MM.1S (cell line): ENCODE data around the gene PRKRIP1.

Experiments
- DNase-seq: peaks from one replicate; pipeline ENCODE4 v3.0.0-alpha.2; 2015
- H2AFZ ChIP-seq: fragments of 300-600 bp; sonication (generic); 2 replicates; pipeline ENCODE4 v1.6.0; 2016; ENCODE audit warnings: antibody characterized with exemption, low read length
- H3F3A ChIP-seq: fragments of 300-600 bp; sonication (generic); 2 replicates; pipeline ENCODE4 v1.6.1; 2016; ENCODE audit warnings: mild to moderate bottlenecking, antibody characterized with exemption, low read length, moderate library complexity, mixed read lengths; ENCODE audit not compliant: insufficient read depth
- H3K27ac ChIP-seq: fragments of 300-600 bp; sonication (generic); 2 replicates; pipeline ENCODE4 v1.5.1; 2016; ENCODE audit warnings: mild to moderate bottlenecking, low read length
- H3K27me3 ChIP-seq: fragments of 300-600 bp; sonication (generic); replicated peaks from 2 replicates; pipeline ENCODE4 v1.6.0; 2016; ENCODE audit warnings: low read length; ENCODE audit not compliant: insufficient read depth
- H3K36me3 ChIP-seq: fragments of 300-600 bp; sonication (generic); replicated peaks from 2 replicates; pipeline ENCODE4 v1.6.1; 2016; ENCODE audit warnings: mild to moderate bottlenecking, low read length, mixed read lengths; ENCODE audit not compliant: insufficient read depth
- H3K4me1 ChIP-seq: fragments of 300-600 bp; sonication (generic); 2 replicates; pipeline ENCODE4 v1.6.1; 2016; ENCODE audit warnings: low read length, mixed read lengths
- H3K4me2 ChIP-seq: fragments of 300-600 bp; sonication (generic); 2 replicates; pipeline ENCODE4 v1.6.0; 2016; ENCODE audit warnings: low read depth, low read length
- H3K4me3 ChIP-seq: fragments of 300-600 bp; sonication (generic); 2 replicates; pipeline ENCODE4 v1.5.1; 2016; ENCODE audit warnings: low read length, mixed read lengths
- H3K79me2 ChIP-seq: fragments of 300-600 bp; sonication (generic); 2 replicates; pipeline ENCODE4 v1.6.1; 2016; ENCODE audit warnings: mixed run types, low read length, mixed read lengths
- H3K9ac ChIP-seq: fragments of 300-600 bp; sonication (generic); 2 replicates; pipeline ENCODE4 v1.6.1; 2016; ENCODE audit warnings: low read length, mixed read lengths
- H3K9me2 ChIP-seq: fragments of 300-600 bp; sonication (generic); replicated peaks from 2 replicates; pipeline ENCODE4 v1.6.1; 2016; ENCODE audit warnings: mild to moderate bottlenecking, low read length, mixed read lengths; ENCODE audit not compliant: insufficient read depth
- H3K9me3 ChIP-seq: fragments of 300-600 bp; sonication (generic); replicated peaks from 2 replicates; pipeline ENCODE4 v1.6.1; 2016; ENCODE audit warnings: mild to moderate bottlenecking, low read length, mixed read lengths; ENCODE audit not compliant: insufficient read depth
- H4K20me1 ChIP-seq: fragments of 300-600 bp; sonication (generic); 2 replicates; pipeline ENCODE4 v1.6.1; 2016; ENCODE audit warnings: mild to moderate bottlenecking, low read length, moderate library complexity, mixed read lengths; ENCODE audit not compliant: insufficient read depth
- EZH2 ChIP-seq: fragments of 300-600 bp; sonication (generic); optimal IDR thresholded peaks from 2 replicates; pipeline ENCODE3; 2017; ENCODE audit warnings: low read depth, mild to moderate bottlenecking, antibody characterized with exemption, low read length, mixed read lengths
- EZH2phosphoT487 ChIP-seq: fragments of 300-600 bp; sonication (generic); IDR thresholded peaks from 2 replicates; pipeline ENCODE4 v1.6.1; 2018; ENCODE audit warnings: antibody characterized with exemption, low read length
- TF ChIP-seq, protein P1 (sequence below): fragments of 300-600 bp; sonication (generic); IDR thresholded peaks from 2 replicates; pipeline ENCODE4 v1.5.1; 2016; ENCODE audit warnings: antibody characterized with exemption, low read length, mixed read lengths

PRKRIP1 gene

DNA sequence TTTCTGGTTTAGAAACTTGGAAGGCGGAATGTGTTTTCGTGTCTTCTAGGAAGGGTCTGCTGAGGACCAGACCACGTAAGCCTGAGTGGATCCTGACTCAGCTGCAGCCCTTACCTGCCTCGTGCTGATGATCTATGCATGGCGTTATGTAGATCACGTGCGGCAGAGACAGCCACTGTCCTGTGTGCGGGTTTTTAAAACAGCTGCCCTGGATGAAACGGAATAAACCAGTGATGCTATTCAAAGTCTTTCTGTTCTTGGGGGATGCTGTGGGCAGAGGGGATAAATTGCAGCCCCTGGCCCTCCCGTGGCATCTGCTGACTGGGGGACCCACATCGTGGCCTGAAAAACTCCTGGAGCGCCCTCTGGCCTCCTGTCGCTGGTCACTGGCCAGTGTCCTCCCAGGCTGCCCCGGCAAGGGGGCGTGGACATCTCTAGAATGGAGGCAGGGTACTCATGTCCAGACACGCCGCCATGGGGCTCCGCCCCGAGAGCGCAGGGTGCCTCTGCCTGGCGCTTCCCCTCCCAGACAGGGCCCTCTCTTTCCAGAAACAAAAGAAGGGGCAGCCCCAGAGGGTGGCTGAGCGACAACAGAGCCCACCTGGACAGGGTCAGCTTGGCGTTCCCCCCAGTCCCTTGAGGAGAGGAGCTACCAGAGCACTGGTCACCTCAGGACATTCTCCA lies 55.4 kb downstream of the PRKRIP1 start:
- Histone ChIP-seq H3K36me3 (no peaks in the 10 kb centered on the region; the same call in 1 of the 2 replicates), H3K9ac (peak overlapping the region; percentile 56), H3K79me2 (peaks cover 29% of the 10 kb centered on the region), H3K4me1 (peaks cover 17% of the 10 kb centered on the region), H3K9me2 (no peaks in the 10 kb centered on the region), H2AFZ (no peak overlapping the region), H3K9me3 (no peaks in the 10 kb centered on the region), H3K4me2 (peak overlapping the region; percentile 22; the same call in 1 of the 2 replicates), H3K27me3 (no peaks in the 10 kb centered on the region), H3K4me3 (no peak overlapping the region), H3K27ac (peak overlapping the region; percentile 85), H3F3A (peaks cover 19% of the 10 kb centered on the region), H4K20me1 (no peaks in the 10 kb centered on the region)
- TF ChIP-seq EZH2phosphoT487 (no peak), EZH2 (no peak)
- TF ChIP-seq, protein P1, sequence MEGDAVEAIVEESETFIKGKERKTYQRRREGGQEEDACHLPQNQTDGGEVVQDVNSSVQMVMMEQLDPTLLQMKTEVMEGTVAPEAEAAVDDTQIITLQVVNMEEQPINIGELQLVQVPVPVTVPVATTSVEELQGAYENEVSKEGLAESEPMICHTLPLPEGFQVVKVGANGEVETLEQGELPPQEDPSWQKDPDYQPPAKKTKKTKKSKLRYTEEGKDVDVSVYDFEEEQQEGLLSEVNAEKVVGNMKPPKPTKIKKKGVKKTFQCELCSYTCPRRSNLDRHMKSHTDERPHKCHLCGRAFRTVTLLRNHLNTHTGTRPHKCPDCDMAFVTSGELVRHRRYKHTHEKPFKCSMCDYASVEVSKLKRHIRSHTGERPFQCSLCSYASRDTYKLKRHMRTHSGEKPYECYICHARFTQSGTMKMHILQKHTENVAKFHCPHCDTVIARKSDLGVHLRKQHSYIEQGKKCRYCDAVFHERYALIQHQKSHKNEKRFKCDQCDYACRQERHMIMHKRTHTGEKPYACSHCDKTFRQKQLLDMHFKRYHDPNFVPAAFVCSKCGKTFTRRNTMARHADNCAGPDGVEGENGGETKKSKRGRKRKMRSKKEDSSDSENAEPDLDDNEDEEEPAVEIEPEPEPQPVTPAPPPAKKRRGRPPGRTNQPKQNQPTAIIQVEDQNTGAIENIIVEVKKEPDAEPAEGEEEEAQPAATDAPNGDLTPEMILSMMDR, result no peak
- peak; percentile 67 for DNase-seq

DNA sequence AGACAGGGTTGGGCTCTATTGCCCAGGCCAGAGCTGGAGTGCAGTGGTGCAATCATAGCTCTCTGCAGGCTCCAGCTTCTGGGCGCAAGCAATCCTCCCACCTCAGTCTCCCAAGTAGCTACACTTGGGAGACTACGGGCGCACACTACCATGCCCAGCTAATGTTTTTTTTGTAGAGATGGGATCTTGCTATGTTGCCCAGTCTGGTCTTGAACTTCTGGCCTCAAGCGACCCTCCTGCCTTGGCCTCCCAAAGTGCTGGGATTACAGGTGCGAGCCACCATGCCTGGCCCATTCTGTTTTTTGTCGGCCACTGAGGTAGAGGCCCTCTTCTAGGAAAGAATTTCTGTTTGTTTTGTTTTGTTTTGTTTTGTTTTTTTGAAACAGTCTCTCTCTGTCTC lies 56.3 kb downstream of the PRKRIP1 start:
- no peaks in the 10 kb centered on the region; the same call in 1 of the 2 replicates for H3K36me3 ChIP-seq
- H3K9me2 ChIP-seq, result no peaks in the 10 kb centered on the region
- no peak overlapping the region for H3K4me2 ChIP-seq
- H3K27me3 ChIP-seq, result no peaks in the 10 kb centered on the region
- H3K9ac ChIP-seq, result no peak overlapping the region
- TF ChIP-seq EZH2phosphoT487 (no peak), EZH2 (no peak)
- TF ChIP-seq, protein P1, result no peak
- H3K9me3 ChIP-seq, result no peaks in the 10 kb centered on the region
- H4K20me1 ChIP-seq, result no peaks in the 10 kb centered on the region
- H3F3A ChIP-seq, result peaks cover 19% of the 10 kb centered on the region
- no peak overlapping the region for H3K4me3 ChIP-seq
- H2AFZ ChIP-seq, result no peak overlapping the region
- no peak for DNase-seq
- H3K79me2 ChIP-seq, result peaks cover 20% of the 10 kb centered on the region
- peak overlapping the region; percentile 85; the same call in 1 of the 2 replicates for H3K27ac ChIP-seq
- peaks cover 14% of the 10 kb centered on the region for H3K4me1 ChIP-seq

DNA sequence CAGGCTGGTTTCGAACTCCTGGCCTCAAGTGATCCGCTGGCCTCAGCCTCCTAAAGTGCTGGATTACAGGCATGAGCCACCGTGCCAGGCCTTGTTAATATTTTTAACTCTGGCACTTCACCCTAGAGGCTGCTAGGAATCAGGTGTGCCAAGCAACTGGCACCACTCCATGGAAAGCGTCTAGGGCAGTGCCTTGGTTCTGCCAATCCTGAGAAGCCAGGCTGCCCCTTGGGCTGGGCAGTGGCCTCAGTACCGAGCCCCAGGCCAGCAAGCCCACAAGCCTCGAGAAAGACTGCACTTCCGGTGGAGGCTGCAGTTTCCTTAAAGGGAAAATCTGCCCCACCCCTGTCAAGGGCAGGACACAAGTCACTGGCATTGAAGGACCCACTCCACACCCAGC lies 57.2 kb downstream of the PRKRIP1 start:
- no peak overlapping the region for H3K4me2 ChIP-seq
- no peaks in the 10 kb centered on the region for H4K20me1 ChIP-seq

More for the DNA sequence above, 57.2 kb downstream of the PRKRIP1 start:
- Histone ChIP-seq H3K27me3 (no peaks in the 10 kb centered on the region), H3K9me3 (no peaks in the 10 kb centered on the region), H3K9me2 (no peaks in the 10 kb centered on the region), H3K4me1 (peaks cover 14% of the 10 kb centered on the region), H2AFZ (no peak overlapping the region), H3K9ac (no peak overlapping the region), H3K79me2 (peaks cover 11% of the 10 kb centered on the region), H3K27ac (no peak overlapping the region), H3K4me3 (no peak overlapping the region), H3F3A (peaks cover 19% of the 10 kb centered on the region), H3K36me3 (no peaks in the 10 kb centered on the region)
- peak; percentile 1 for DNase-seq
- TF ChIP-seq EZH2phosphoT487 (no peak), EZH2 (no peak)
- TF ChIP-seq, protein P1, result no peak
